HG03457 (cell line): Measurements from ENCODE around the gene C1R.
"Not testable (repeated sequence)": the region's sequence is repeated elsewhere in the genome, so short reads cannot be mapped to it uniquely, and the experiment has no call there.

Experiments
- ATAC-seq: cut with Tn5 transposase; IDR thresholded peaks from one replicate; pipeline ENCODE4 v1.9.1; 2021; ENCODE audit warnings: moderate number of reproducible peaks; ENCODE audit not compliant: unreplicated experiment

The C1R gene

DNA sequence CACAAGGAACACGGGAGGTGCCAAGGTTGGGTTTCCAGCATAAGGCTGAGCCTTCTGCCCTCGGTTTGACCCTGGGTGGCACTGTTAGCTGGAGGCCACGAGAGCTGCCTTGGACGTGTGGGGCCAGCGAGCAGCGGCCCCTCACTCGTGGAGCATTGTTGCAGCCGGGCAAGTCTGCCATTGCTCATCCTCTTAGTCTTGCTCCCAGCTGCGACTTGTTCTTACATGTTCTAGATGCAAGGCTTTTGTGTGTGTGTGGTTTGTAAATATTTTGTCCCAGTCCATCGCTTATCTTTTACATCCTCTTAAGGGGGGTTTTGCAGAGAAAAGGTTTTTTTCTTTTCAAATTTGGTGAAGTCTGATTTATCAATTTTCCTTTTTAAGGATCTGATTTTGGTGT is 52.8 kb downstream of the C1R start:
- no peak for ATAC-seq

DNA sequence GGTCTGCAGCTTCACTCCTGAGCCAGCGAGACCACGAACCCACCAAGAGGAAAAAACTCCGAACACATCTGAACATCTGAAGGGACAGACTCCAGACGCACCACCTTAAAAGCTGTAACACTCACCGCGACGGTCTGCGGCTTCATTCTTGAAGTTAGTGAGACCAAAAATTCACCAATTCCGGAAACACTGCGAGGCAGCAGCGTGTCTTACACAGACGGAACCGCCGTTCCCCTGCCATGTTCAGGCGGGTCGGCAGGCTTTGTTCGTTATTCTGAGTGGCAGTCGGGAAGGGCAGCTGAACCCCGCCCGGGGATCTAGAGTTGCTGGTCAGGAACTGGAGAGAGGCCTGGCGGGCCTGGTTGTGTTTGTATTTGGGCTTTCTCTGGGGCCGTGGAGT is 53.7 kb downstream of the C1R start:
- ATAC-seq = no peak

DNA sequence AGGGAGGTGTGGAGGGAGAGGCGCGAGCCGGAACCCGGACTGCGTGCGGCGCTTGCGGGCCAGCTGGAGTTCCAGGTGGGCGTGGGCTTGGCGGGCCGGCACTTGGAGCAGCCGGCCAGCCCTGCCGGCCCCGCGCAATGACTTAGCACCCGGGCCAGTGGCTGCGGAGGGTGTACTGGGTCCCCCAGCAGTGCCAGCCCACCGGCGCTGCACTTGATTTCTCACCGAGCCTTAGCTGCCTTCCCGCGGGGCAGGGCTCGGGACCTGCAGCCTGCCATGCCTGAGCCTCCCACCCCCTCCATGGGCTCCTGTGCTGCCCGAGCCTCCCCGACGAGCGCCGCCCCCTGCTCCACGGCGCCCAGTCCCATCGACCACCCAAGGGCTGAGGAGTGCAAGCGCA is 54.8 kb downstream of the C1R start:
- not testable (repeated sequence) for ATAC-seq

DNA sequence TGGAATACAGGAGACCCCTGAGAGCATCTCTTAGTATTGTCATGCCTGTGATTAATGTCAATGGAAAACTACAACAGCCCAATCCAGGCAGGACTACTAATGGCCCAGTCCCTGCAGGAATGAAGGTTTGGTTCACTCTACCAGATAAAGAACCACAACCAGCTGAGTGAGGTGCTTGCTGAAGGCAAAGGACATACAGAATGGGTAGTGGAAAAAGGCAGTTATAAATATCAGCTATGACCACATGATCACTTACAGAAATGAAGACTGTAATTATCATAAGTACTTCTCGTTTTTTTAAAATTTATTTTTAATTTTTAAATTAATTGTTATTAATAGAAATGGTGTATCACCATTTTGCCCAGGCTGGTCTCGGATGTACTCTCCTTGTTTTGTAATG is 56.8 kb downstream of the C1R start:
- ATAC-seq = no peak

DNA sequence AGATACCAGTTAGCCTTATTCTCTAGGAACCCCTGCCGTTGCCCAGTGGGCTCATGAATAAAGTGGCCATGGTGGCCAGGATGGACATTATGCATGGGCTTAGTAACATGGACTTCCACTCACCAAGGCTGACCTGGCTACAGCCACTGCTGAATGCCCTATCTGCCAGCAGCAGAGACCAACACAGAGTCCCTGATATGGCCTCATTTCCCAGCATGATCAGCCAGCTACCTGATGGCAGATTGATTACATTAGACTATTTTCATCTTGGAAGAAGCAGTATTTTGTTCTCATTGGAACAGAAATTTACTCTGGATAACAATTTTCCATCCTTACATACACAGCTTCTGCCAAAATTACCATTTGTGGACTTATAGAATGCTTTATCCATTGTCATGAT is 57.8 kb downstream of the C1R start:
- ATAC-seq = no peak

DNA sequence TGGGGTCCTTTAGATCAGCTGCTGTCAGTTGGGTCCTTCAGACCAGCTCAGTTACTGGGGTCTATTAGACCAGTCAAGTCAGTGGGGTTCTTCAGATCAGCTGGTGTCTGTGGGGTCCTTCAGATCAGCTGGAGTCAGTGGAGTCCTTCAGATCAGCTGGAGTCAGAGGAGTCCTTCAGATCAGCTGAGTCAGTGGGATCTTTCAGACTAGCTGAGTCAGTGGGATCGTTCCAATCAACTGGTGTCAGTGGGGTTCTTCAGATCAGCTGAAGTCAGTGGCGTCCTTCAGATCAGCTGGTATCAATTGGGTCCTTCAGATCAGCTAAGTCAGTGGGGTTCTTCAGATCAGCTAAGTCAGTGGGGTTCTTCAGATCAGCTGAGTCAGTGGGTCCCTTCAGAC is 59.3 kb downstream of the C1R start:
- no peak for ATAC-seq

DNA sequence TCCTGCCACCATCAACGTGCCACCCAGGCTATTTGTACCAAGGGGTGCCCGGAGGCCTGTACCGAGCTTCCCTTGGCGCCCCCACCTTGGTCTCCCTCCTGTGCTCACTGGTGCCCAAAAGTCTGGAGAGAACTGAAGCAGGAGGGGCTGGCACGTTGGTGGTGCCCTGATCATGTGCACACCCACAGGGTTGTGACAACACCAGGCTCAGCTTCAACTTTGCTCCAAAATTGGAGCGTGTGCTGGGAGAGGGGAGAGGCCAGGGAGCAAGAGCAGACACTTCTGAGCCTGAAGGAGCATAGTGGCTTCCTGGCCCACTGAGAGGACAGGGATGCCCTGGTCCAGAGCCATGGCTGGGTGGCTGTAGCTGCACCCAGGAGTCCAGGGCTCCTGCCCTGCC is 60.9 kb downstream of the C1R start:
- ATAC-seq = no peak
